Colon (tissue), 2 donors: ENCODE measurements around the gene LEMD2.

Experiments
- FAIRE-seq: peaks from 2 replicates; lab custom pipeline; 2012; peaks lifted over from hg19 to GRCh38; lab: Jason Lieb, UNC
- donor health status: control.
- donor health status: control.

The LEMD2 gene

GRCh38 chr6:33756211-33756954, 32.5 kb downstream of the LEMD2 start:
- FAIRE-seq, result no peak

DNA sequence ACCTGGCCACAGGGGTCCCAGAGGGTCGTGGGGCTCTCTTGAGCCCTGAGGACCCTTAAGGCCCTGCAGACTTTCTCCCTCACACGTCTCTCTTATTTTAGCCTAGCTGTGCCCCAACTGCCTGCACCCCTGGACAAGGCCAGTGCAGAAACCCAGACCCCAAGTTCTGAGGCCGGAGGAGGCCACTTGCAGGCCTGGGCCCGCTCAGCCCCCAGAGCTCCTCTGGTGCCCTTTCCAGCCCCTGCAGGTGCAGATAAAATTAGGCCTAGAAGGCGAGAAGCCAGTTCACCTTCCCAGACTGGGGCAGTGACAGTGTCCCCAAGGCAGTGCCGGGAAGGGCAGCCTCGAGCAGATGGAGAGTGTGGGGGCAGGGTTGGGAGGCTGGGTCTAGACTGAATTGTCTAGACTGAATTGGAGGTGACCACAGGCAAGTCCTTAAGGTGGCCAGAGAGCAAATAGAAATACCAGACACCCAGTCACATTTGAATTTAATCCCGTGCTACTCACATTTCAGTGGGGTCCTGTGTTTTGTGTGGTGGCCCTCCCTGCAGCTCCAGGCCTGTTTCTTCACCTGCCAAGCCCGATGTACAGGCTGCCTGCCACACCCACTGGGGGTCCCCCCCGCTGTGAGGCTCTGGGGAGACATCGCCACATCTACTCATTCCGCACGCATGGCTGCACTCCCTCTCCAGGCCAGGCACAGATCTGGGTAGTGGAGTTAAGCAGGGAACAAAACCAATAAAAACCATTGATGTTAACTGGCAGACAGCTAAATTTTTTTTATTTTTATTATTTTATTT, 33.7 kb downstream of the LEMD2 start:
- no peak for FAIRE-seq

- FAIRE-seq, result no peak
These were observed 34.7 kb downstream of the LEMD2 start for GRCh38 chr6:33754222-33754621.

- no peak for FAIRE-seq
These were observed 36.3 kb downstream of the LEMD2 start for GRCh38 chr6:33752646-33753015.

DNA sequence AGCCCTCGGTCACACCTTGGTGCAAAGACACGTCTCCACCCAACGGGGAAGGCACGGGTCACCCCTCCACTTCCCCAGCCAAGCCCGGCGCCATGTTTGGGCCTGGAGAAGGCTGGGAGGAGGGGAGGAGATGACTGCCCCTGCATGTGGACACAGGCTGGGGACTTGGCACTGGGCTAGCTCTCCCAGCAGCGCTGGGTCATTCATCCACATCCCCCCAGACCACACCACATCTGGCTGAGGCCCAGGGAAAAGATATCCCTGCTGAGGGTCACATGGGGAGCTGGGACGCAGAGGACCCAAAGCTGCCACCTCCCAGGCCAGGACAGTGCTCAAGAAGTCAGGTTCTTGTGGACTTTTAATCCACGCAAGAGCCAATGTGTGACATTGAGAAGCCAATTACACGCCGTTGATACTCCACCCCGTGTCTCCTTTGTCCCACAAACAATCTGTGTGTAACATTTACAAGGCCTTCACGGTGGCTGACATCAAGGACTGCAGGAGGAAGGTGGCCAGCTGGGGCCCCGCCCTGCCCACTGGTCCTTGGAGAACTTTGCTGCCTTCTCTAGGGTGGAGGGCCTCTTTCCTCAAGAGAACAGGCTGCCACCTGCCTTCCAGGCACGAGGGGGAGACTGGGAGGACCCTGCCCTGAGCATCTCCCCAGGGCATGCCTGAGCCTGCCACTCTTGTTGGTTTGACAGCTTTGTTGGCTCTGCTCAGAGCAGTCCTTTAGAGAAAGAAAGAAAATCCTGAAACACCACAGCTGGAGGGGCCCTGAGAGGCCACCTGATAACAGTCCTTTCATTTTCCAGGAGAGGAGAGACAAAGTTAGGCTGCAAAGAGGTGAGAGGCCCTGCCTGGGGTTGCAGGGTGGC, 36.9 kb downstream of the LEMD2 start:
- FAIRE-seq, result no peak

- no peak for FAIRE-seq
These were observed 38.5 kb downstream of the LEMD2 start for GRCh38 chr6:33750244-33750991.

DNA sequence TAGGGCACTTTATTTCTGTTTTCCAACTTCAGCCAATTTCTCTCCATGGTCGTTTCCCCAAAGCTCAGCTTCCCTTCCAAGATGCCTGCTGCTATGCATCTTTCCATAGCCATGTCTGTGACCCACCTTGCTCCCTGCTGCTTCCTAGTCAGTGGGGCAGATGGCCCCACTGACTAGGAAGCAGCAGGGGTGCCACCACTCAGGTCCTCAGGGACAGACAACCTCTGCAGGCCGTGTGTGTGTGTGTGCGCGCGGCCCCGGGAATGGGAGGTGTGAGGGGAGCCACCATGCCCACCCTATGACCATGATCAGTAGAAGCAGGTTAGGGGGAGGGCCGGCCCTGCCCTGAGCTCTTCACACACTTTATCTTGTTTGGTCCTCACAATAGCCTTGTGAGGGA, 39.5 kb downstream of the LEMD2 start:
- no peak for FAIRE-seq

- FAIRE-seq, result no peak
These were observed 40.1 kb downstream of the LEMD2 start for GRCh38 chr6:33748841-33749240.

- FAIRE-seq, result no peak
These were observed 41.1 kb downstream of the LEMD2 start for GRCh38 chr6:33747823-33748222.

GRCh38 chr6:33746651-33747100, 42.3 kb downstream of the LEMD2 start, which contains the start of gene IP6K3:
TSS of gene IP6K3 (minus strand) at chr6:33746905. CDS start at chr6:33735476, 11,429 bp downstream.
- FAIRE-seq, result no peak

GRCh38 chr6:33746036-33746600, 42.8 kb downstream of the LEMD2 start:
- no peak for FAIRE-seq

GRCh38 chr6:33745548-33745947, 43.4 kb downstream of the LEMD2 start:
- no peak for FAIRE-seq

DNA sequence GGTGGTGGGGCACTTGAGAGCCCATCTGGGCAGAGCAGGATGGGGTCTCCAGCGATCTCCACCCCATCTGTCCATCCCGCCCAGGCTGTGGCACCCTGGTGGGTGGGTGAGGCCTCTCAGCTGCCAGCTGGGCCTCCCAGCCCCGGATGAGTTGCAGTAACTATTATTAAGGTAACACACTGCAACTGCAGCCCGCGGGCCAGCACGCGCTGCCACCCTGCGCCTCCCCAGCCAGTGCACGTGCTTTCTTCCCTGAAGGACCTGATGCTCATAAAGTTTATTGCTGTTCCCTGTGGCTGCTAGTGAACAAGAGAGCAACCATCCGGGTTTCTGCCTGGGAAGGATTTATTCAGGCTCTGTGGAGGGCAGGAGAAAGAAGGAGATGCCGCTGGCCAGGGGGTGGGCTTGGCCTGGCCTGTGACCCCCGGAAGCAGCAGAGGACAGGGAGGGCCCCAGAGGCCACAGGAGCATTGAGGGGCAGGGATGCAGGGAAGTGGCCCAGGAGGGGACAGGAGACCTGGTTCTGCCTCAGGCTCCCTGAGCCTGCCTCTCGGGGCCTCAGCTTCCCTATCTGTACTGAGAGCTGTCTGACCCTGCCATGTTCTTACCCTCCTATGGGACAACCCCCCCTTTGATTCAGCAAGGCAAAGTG, 43.9 kb downstream of the LEMD2 start:
- FAIRE-seq, result no peak

- no peak for FAIRE-seq
These were observed 44.7 kb downstream of the LEMD2 start for GRCh38 chr6:33744001-33744848.

DNA sequence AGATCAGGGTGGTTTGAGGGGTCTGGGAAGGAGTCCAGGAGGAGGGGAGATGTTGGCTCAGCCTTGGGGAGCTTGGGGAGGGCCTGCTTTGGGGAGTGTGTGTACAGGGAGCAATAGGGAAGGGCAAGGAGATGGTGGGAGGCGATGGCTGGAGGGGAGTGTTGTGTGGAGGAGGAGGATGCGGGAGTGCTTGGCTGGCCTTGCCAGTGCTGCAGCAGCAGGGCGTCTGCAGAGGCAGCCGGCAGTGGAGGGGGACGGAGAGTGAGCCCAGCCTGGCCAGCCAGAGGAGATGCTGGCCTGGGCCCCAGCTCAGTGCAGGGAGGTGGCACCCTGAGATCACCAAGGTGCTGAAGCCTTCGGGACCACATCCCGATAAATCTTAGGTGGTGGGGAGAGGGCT, 46.1 kb downstream of the LEMD2 start:
- no peak for FAIRE-seq

- FAIRE-seq, result no peak
These were observed 46.8 kb downstream of the LEMD2 start for GRCh38 chr6:33742092-33742491.

DNA sequence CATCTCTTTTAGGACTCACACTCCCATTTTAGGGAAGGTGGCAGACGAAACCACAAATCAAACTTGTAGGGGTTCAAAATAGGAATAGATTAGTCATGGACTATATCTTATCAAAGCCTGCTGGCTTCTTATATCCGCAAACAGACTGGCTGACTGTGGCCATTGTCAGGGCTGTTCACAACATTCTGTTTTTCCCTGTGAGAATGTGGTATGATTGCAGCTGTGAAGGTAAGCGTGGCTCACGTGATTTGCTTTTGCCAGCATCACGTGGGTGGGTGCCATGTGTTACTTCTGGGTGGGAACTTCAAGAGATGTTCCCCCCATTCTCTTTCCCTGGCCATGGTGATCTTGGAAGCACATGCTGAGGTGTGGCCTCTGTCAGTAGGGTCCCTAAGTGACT, 48.1 kb downstream of the LEMD2 start:
- FAIRE-seq, result no peak

- no peak for FAIRE-seq
These were observed 48.7 kb downstream of the LEMD2 start for GRCh38 chr6:33740204-33740608.

- no peak for FAIRE-seq
These were observed 49.4 kb downstream of the LEMD2 start for GRCh38 chr6:33739571-33739970.

GRCh38 chr6:33738879-33739278, 50.1 kb downstream of the LEMD2 start:
- no peak for FAIRE-seq
